PC-3 (cell line): Measurements from ENCODE around the gene ACVR1. TPM values are rescaled to one million over a fixed set of nuclear protein-coding genes. Genes with fewer than 3 reads are reported as not detected.

ENCODE experiments used
- ATAC-seq: fragments of 200-7000 bp; cut with Tn5 transposase; 2 replicates; pipeline ENCODE4 v1.9.1; 2020; ENCODE audit warnings: mild to moderate bottlenecking, moderate library complexity
- BruUV-seq: library from RNA; stranded (reverse); fragments of 400-500 nt; replicated peaks from 2 replicates; lab custom pipeline; 2021; lab: Mats Ljungman, UMichigan
- CTCF ChIA-PET: fragments of 300-600 bp; sonication (Branson Sonifier 250); formaldehyde crosslinking; loops from one replicate; lab custom pipeline; 2022; ENCODE audit warnings: antibody characterized with exemption; lab: Charles Lee
- POLR2A ChIA-PET: fragments of 300-600 bp; sonication (Branson Sonifier 250); formaldehyde crosslinking; loops from one replicate; lab custom pipeline; 2022; ENCODE audit warnings: antibody characterized with exemption; ENCODE audit not compliant: unreplicated experiment; lab: Charles Lee
- DNase-seq: peaks from one replicate; pipeline ENCODE4 v3.0.0-alpha.2; 2015
- H2AFZ ChIP-seq: fragments of 300-600 bp; sonication (generic); 2 replicates; pipeline ENCODE4 v1.6.0; 2016; ENCODE audit warnings: antibody characterized with exemption, low read length
- H3F3A ChIP-seq: fragments of 300-600 bp; sonication (generic); one replicate; pipeline ENCODE4 v1.6.0; 2017; ENCODE audit warnings: antibody characterized with exemption, low read length, control low read depth, mild to moderate bottlenecking; ENCODE audit not compliant: unreplicated experiment
- H3K27ac ChIP-seq: fragments of 300-600 bp; sonication (generic); 2 replicates; pipeline ENCODE4 v1.5.1; 2016; ENCODE audit warnings: mild to moderate bottlenecking, low read length
- H3K27me3 ChIP-seq: fragments of 300-600 bp; sonication (generic); 2 replicates; pipeline ENCODE4 v1.6.1; 2016; ENCODE audit warnings: low read length, mixed read lengths
- H3K36me3 ChIP-seq: fragments of 300-600 bp; sonication (generic); 2 replicates; pipeline ENCODE4 v1.6.1; 2016; ENCODE audit warnings: low read depth, mixed run types, low read length, mixed read lengths
- H3K4me1 ChIP-seq: fragments of 300-600 bp; sonication (generic); 2 replicates; pipeline ENCODE4 v1.5.1; 2016; ENCODE audit warnings: low read length; ENCODE audit not compliant: insufficient read depth
- H3K4me2 ChIP-seq: fragments of 300-600 bp; sonication (generic); 2 replicates; pipeline ENCODE4 v1.6.0; 2016; ENCODE audit warnings: low read length
- H3K4me3 ChIP-seq: fragments of 300-600 bp; sonication (generic); 2 replicates; pipeline ENCODE4 v1.5.1; 2016; ENCODE audit warnings: mild to moderate bottlenecking, low read length, mixed read lengths
- H3K79me2 ChIP-seq: fragments of 300-600 bp; sonication (generic); 2 replicates; pipeline ENCODE4 v1.6.1; 2017; ENCODE audit warnings: low read length, mixed read lengths
- H3K9ac ChIP-seq: fragments of 300-600 bp; sonication (generic); 2 replicates; pipeline ENCODE4 v1.6.0; 2016; ENCODE audit warnings: mild to moderate bottlenecking, low read length
- H3K9me2 ChIP-seq: fragments of 300-600 bp; sonication (generic); replicated peaks from 2 replicates; pipeline ENCODE4 v1.6.1; 2016; ENCODE audit warnings: mixed run types, low read length, mixed read lengths
- H3K9me3 ChIP-seq: fragments of 300-600 bp; sonication (generic); 2 replicates; pipeline ENCODE4 v1.6.1; 2016; ENCODE audit warnings: low read length, mixed read lengths
- H4K20me1 ChIP-seq: fragments of 300-600 bp; sonication (generic); 2 replicates; pipeline ENCODE4 v1.6.1; 2016; ENCODE audit warnings: low read length, mixed read lengths
- CTCF ChIP-seq: fragments of 300-600 bp; sonication (generic); conservative IDR thresholded peaks from 2 replicates; pipeline ENCODE4 v1.5.1; 2017; ENCODE audit warnings: antibody characterized with exemption, low read depth, mild to moderate bottlenecking, low read length
- EZH2 ChIP-seq: fragments of 300-600 bp; sonication (generic); IDR thresholded peaks from one replicate; pipeline ENCODE4 v1.6.1; 2017; ENCODE audit warnings: antibody characterized with exemption, mild to moderate bottlenecking, low read length; ENCODE audit not compliant: unreplicated experiment
- EZH2phosphoT487 ChIP-seq: fragments of 300-600 bp; sonication (generic); IDR thresholded peaks from 2 replicates; pipeline ENCODE4 v1.6.1; 2018; ENCODE audit warnings: mild to moderate bottlenecking, antibody characterized with exemption, low read length, borderline replicate concordance
- intact Hi-C: fragments of 100-400 bp; cut with micrococcal nuclease; formaldehyde crosslinking; loops from 2 replicates; pipeline ENCODE4 v1.9.0; 2023
- total RNA-seq: library from RNA; depleted of rRNA; stranded (reverse); fragments of >200 nt; gene quantifications from 2 replicates; pipeline ENCODE4 v1.2.3, GENCODE V29; 2014; rRNA removed

Gene ACVR1
- total RNA-seq, 1 experiment from 2014 or later = 6.7 TPM

DNA sequence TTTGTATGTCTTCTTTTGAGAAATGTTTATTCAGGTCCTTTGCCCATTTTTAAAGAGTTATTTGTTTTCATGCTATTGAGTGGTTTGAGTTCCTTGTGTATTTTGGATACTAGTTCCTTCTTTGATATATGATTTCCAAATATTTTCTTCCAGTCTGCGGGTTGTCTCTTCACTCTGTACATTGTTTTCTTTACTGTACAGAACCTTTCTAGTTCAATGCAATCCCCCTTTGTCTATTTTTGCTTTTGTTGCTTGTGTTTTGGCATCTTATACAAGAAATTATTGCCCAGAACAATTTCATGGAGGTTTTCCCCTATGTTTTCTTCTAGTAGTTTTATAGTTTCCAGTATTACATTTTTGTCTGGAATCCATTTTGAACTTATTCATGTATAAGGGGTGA, 185.0 kb downstream of the ACVR1 start:
- Histone ChIP-seq H2AFZ (no peak overlapping the region), H3K27me3 (no peaks in the 10 kb centered on the region), H3K27ac (no peak overlapping the region), H3K36me3 (no peaks in the 10 kb centered on the region), H3K9me3 (no peaks in the 10 kb centered on the region), H3K79me2 (no peaks in the 10 kb centered on the region), H4K20me1 (no peaks in the 10 kb centered on the region), H3K9me2 (no peaks in the 10 kb centered on the region), H3K4me2 (no peak overlapping the region), H3K4me3 (no peak overlapping the region), H3K4me1 (peaks cover 21% of the 10 kb centered on the region), H3F3A (no peaks in the 10 kb centered on the region), H3K9ac (no peak overlapping the region)
- DNase-seq = no peak
- ChIA-PET CTCF (no interaction called here), POLR2A (no interaction called here)
- no TSS peak for BruUV-seq
- TF ChIP-seq EZH2 (no peak), EZH2phosphoT487 (no peak), CTCF (no peak)
- intact Hi-C loops = loop anchor here (5.0 kb wide), 1 partner anchor 49 kb away; no protein-coding TSS in a partner anchor
- no peak for ATAC-seq

Other genes with a start within 250 kb of the ACVR1 start
- gene ACVR1C, start 247.5 kb downstream of the ACVR1 start, total RNA-seq = 0.17 and 0.40 TPM in 2 replicates
- gene UPP2, start 225.5 kb upstream of the ACVR1 start, total RNA-seq = not detected in 2 replicates